GM23338 (cell line): ENCODE results near the gene CNTNAP2. TPM values are rescaled to one million over a fixed set of nuclear protein-coding genes. Genes with fewer than 3 reads are reported as not detected.

Experiments
- ATAC-seq: fragments of 200-7000 bp; cut with Tn5 transposase; 3 replicates; pipeline ENCODE4 v1.9.1; 2020
- DNase-seq: peaks from one replicate; pipeline ENCODE4 v3.0.0-alpha.2; 2015; ENCODE audit warnings: low spot score
- H2AFZ ChIP-seq: fragments of 200-600 bp; sonication (generic); 2 replicates; pipeline ENCODE4 v1.8.0; 2016; ENCODE audit warnings: antibody characterized with exemption, mild to moderate bottlenecking, moderate library complexity
- H3F3A ChIP-seq: fragments of 200-600 bp; sonication (generic); replicated peaks from 2 replicates; pipeline ENCODE4 v1.8.0; 2017; ENCODE audit warnings: antibody characterized with exemption, mixed run types, low read depth
- H3K27ac ChIP-seq: fragments of 200-600 bp; sonication (generic); 2 replicates; pipeline ENCODE4 v1.6.1; 2016; ENCODE audit warnings: low read depth
- H3K27me3 ChIP-seq: fragments of 200-600 bp; sonication (generic); 2 replicates; pipeline ENCODE4 v1.8.0; 2016; ENCODE audit warnings: mild to moderate bottlenecking, mixed run types, moderate library complexity; ENCODE audit not compliant: insufficient read depth
- H3K36me3 ChIP-seq: fragments of 200-600 bp; sonication (generic); 2 replicates; pipeline ENCODE4 v1.8.0; 2016; ENCODE audit warnings: mild to moderate bottlenecking; ENCODE audit not compliant: insufficient read depth
- H3K4me1 ChIP-seq: fragments of 200-600 bp; sonication (generic); 2 replicates; pipeline ENCODE4 v1.8.0; 2016; ENCODE audit warnings: mild to moderate bottlenecking, moderate library complexity; ENCODE audit not compliant: insufficient read depth
- H3K4me2 ChIP-seq: fragments of 200-600 bp; sonication (generic); 2 replicates; pipeline ENCODE4 v1.7.1; 2017; ENCODE audit warnings: mixed run types
- H3K4me3 ChIP-seq: fragments of 200-600 bp; sonication (generic); 2 replicates; pipeline ENCODE4 v1.6.1; 2016; ENCODE audit warnings: mixed run types
- H3K79me2 ChIP-seq: fragments of 200-600 bp; sonication (generic); replicated peaks from 2 replicates; pipeline ENCODE4 v1.8.0; 2017; ENCODE audit warnings: mild to moderate bottlenecking; ENCODE audit not compliant: insufficient read depth
- H3K9me2 ChIP-seq: fragments of 200-600 bp; sonication (generic); 2 replicates; pipeline ENCODE4 v1.8.0; 2017; ENCODE audit not compliant: insufficient read depth
- H4K20me1 ChIP-seq: fragments of 200-600 bp; sonication (generic); replicated peaks from 2 replicates; pipeline ENCODE4 v1.8.0; 2017; ENCODE audit warnings: mild to moderate bottlenecking; ENCODE audit not compliant: insufficient read depth
- H3K27ac Mint-ChIP-seq: 2 replicates; pipeline ENCODE4 v1.8.0; 2020; ENCODE audit warnings: inconsistent platforms, mild to moderate bottlenecking, moderate library complexity, mixed read lengths
- H3K27me3 Mint-ChIP-seq: 3 replicates; pipeline ENCODE4 v1.8.0; 2022; ENCODE audit warnings: low read depth, mild to moderate bottlenecking, moderate library complexity, mixed read lengths, inconsistent platforms; ENCODE audit not compliant: insufficient read depth, poor library complexity
- H3K36me3 Mint-ChIP-seq: 3 replicates; pipeline ENCODE4 v1.8.0; 2021; ENCODE audit warnings: low read depth, mild to moderate bottlenecking, inconsistent platforms, moderate library complexity, mixed read lengths
- H3K4me1 Mint-ChIP-seq: 3 replicates; pipeline ENCODE4 v1.8.0; 2020; ENCODE audit warnings: mild to moderate bottlenecking, inconsistent platforms, mixed read lengths
- H3K4me3 Mint-ChIP-seq: 3 replicates; pipeline ENCODE4 v1.8.0; 2021; ENCODE audit warnings: moderate library complexity, mild to moderate bottlenecking, inconsistent platforms, mixed read lengths
- H3K9me3 Mint-ChIP-seq: 3 replicates; pipeline ENCODE4 v1.8.0; 2020; ENCODE audit warnings: moderate library complexity, mild to moderate bottlenecking, inconsistent platforms, mixed read lengths
- CREB1 ChIP-seq: fragments of 250-450 bp; sonication (Bioruptor Pico); IDR thresholded peaks from 2 replicates; pipeline ENCODE4 v1.5.0; 2020; ENCODE audit warnings: low read depth, mild to moderate bottlenecking, moderate library complexity
- CTCF ChIP-seq, 2 experiments: fragments of 200-600 bp in 1 of 2; sonication (generic) in 1 of 2; conservative IDR thresholded peaks; 2 replicates each; pipeline versions ENCODE4 v1.5.1 to v1.6.1; 2016 to 2017; ENCODE audit warnings: antibody characterized with exemption in 2 of 2, low read depth in 2 of 2, mild to moderate bottlenecking in 2 of 2, moderate library complexity in 1 of 2
- ETS1 ChIP-seq: IDR thresholded peaks from 2 replicates; pipeline ENCODE4 v1.6.1; 2016; ENCODE audit warnings: antibody characterized with exemption
- EZH2 ChIP-seq: fragments of 200-600 bp; sonication (generic); IDR thresholded peaks from one replicate; pipeline ENCODE4 v1.8.0; 2017; ENCODE audit warnings: antibody characterized with exemption, mild to moderate bottlenecking, low read depth; ENCODE audit not compliant: unreplicated experiment
- EZH2phosphoT487 ChIP-seq: fragments of 200-600 bp; sonication (generic); IDR thresholded peaks from one replicate; pipeline ENCODE4 v1.8.1; 2018; ENCODE audit warnings: antibody characterized with exemption; ENCODE audit not compliant: unreplicated experiment
- JUNB ChIP-seq: IDR thresholded peaks from one replicate; pipeline ENCODE4 v1.6.1; 2016; ENCODE audit warnings: antibody characterized with exemption; ENCODE audit not compliant: unreplicated experiment
- NANOG ChIP-seq: IDR thresholded peaks from 2 replicates; pipeline ENCODE4 v1.6.1; 2016; ENCODE audit warnings: antibody characterized with exemption, borderline replicate concordance
- POLR2AphosphoS5 ChIP-seq: IDR thresholded peaks from 2 replicates; pipeline ENCODE4 v1.6.1; 2016; ENCODE audit warnings: antibody characterized with exemption, low read depth
- REST ChIP-seq: IDR thresholded peaks from one replicate; pipeline ENCODE4 v1.6.1; 2018; ENCODE audit warnings: antibody characterized with exemption; ENCODE audit not compliant: unreplicated experiment
- STAT1 ChIP-seq: IDR thresholded peaks from one replicate; pipeline ENCODE4 v1.6.1; 2016; ENCODE audit warnings: antibody characterized with exemption; ENCODE audit not compliant: unreplicated experiment
- ZNF114 ChIP-seq: fragments of 250-450 bp; sonication (Bioruptor Pico); IDR thresholded peaks from 2 replicates; pipeline ENCODE4 v1.5.0; 2020; ENCODE audit warnings: mild to moderate bottlenecking, moderate library complexity
- ZNF331 ChIP-seq: fragments of 250-450 bp; sonication (Bioruptor Pico); IDR thresholded peaks from 2 replicates; pipeline ENCODE4 v1.5.0; 2020; ENCODE audit warnings: low read depth, mild to moderate bottlenecking, moderate library complexity
- ZNF462 ChIP-seq: fragments of 250-450 bp; sonication (Bioruptor Pico); IDR thresholded peaks from 2 replicates; pipeline ENCODE4 v1.5.0; 2020; ENCODE audit warnings: mild to moderate bottlenecking, moderate library complexity
- polyA plus RNA-seq: library from polyadenylated mRNA; unstranded; fragments of >200 nt; fragmentation: Nextera tagmentation; extraction: Ambion mirVana; gene quantifications from 2 replicates; pipeline ENCODE4 v1.2.1, GENCODE V29; 2016
- total RNA-seq: library from RNA; depleted of rRNA; stranded (reverse); fragments of >200 nt; shearing (Covaris generic); gene quantifications from 2 replicates; pipeline ENCODE4 v1.2.3, GENCODE V29; 2014

CNTNAP2 gene
- total and polyA plus RNA-seq, 2 experiments from 2014 or later, result 38.2 to 61.3 TPM

GRCh38 chr7:148127374-148127773 is 2010.8 kb downstream of the CNTNAP2 start:
- H4K20me1 ChIP-seq, result no peaks in the 10 kb centered on the region
- H3K9me2 ChIP-seq, result no peaks in the 10 kb centered on the region
- no peaks in the 10 kb centered on the region for H3F3A ChIP-seq
- H3K4me3 ChIP-seq, result no peak overlapping the region
- H3K79me2 ChIP-seq, result no peaks in the 10 kb centered on the region
- Mint-ChIP-seq H3K36me3 (no peaks in the 10 kb centered on the region; the same call in 1 of the 3 replicates), H3K27ac (no peak overlapping the region), H3K4me3 (no peak overlapping the region), H3K27me3 (peaks cover 1% of the 10 kb centered on the region), H3K9me3 (peaks cover 39% of the 10 kb centered on the region; the same call in 2 of the 3 replicates), H3K4me1 (peaks cover 11% of the 10 kb centered on the region)
- H2AFZ ChIP-seq, result no peak overlapping the region
- no peak for ATAC-seq
- H3K36me3 ChIP-seq, result no peaks in the 10 kb centered on the region
- H3K4me2 ChIP-seq, result no peak overlapping the region
- peaks cover 6% of the 10 kb centered on the region; the same call in 1 of the 2 replicates for H3K4me1 ChIP-seq
- no peak overlapping the region for H3K27ac ChIP-seq
- DNase-seq, result no peak
- TF ChIP-seq CREB1 (CRISPR knock-in tag) (no peak), EZH2phosphoT487 (no peak), POLR2AphosphoS5 (no peak), STAT1 (no peak), CTCF (conservative IDR thresholded peaks at IDR 0.05; ENCODE audit: low read depth in 2 of 2) (no peak), REST (no peak), EZH2 (no peak), ETS1 (no peak), ZNF114 (CRISPR knock-in tag) (no peak), JUNB (no peak), NANOG (no peak), ZNF331 (CRISPR knock-in tag) (no peak), ZNF462 (CRISPR knock-in tag) (no peak)
- no peaks in the 10 kb centered on the region for H3K27me3 ChIP-seq
